HCT116 (cell line): ENCODE results near the gene TAF1C. TPM values are rescaled to one million over a fixed set of nuclear protein-coding genes. Genes with fewer than 3 reads are reported as not detected.
A peak's percentile ranks its signal among the peaks of the same experiment; 100 is the strongest.

Experiments
- ATAC-seq: fragments of 200-7000 bp; cut with Tn5 transposase; 2 replicates; pipeline ENCODE4 v1.9.1; 2020; ENCODE audit warnings: mild to moderate bottlenecking, moderate library complexity
- BruUV-seq: library from RNA; stranded (reverse); fragments of 400-500 nt; replicated peaks from 2 replicates; lab custom pipeline; 2021; lab: Mats Ljungman, UMichigan
- CTCF ChIA-PET: fragments of 300-600 bp; sonication (Branson Sonifier 250); formaldehyde crosslinking; loops from one replicate; lab custom pipeline; 2021; ENCODE audit warnings: antibody characterized with exemption; lab: Charles Lee
- POLR2A ChIA-PET: fragments of 300-600, 350-600 bp; sonication (Branson Sonifier 250); formaldehyde crosslinking; loops from one replicate; lab custom pipeline; 2021; ENCODE audit warnings: antibody characterized with exemption; lab: Charles Lee
- RAD21 ChIA-PET, 2 experiments: fragments of 300-600 bp; sonication (Branson Sonifier 250); formaldehyde crosslinking; loops; one replicate each; lab custom pipeline; 2023; ENCODE audit warnings: low total read pairs in 2 of 2; ENCODE audit not compliant: uncharacterized antibody in 2 of 2, unreplicated experiment in 2 of 2, low non-redundant PET in 1 of 2; lab: Charles Lee
- DNase-seq: peaks from one replicate; pipeline ENCODE4 v3.0.0-alpha.2; 2010; ENCODE audit warnings: low read depth, low spot score
- H2AFZ ChIP-seq: fragments of 200-600 bp; shearing (Covaris generic), sonication (generic); 2 replicates; pipeline ENCODE4 v1.6.1; 2017; ENCODE audit warnings: low read depth, mixed run types, mixed read lengths, antibody characterized with exemption, low read length; ENCODE audit not compliant: poor library complexity, severe bottlenecking
- H3K27ac ChIP-seq: 2 replicates; pipeline ENCODE4 v1.5.1; 2012; ENCODE audit warnings: low read depth, low read length
- H3K27me3 ChIP-seq: fragments of 200-600 bp; sonication (generic); 2 replicates; pipeline ENCODE4 v1.6.1; 2016; ENCODE audit warnings: mixed run types, low read length, mixed read lengths; ENCODE audit not compliant: insufficient read depth
- H3K36me3 ChIP-seq, 2 experiments: fragments of 200-500 bp in 1 of 2; fragments of 200-600 bp in 1 of 2; sonication (Bioruptor generic) in 1 of 2; sonication (generic) in 1 of 2; 2 replicates each; pipeline versions ENCODE4 v1.5.1 to v1.6.1; 2014 to 2016; ENCODE audit warnings: low read length in 2 of 2, inconsistent platforms in 1 of 2, mixed read lengths in 1 of 2, mixed run types in 1 of 2; ENCODE audit not compliant: insufficient read depth in 2 of 2, control insufficient read depth in 1 of 2
- H3K4me1 ChIP-seq, 2 experiments: fragments of 200-600 bp in 1 of 2; sonication (generic) in 1 of 2; 2 replicates each; pipeline versions ENCODE4 v1.5.1 to v1.6.1; 2012 to 2017; ENCODE audit warnings: low read length in 2 of 2, inconsistent platforms in 1 of 2, mild to moderate bottlenecking in 1 of 2, mixed read lengths in 1 of 2, mixed run types in 1 of 2, moderate library complexity in 1 of 2; ENCODE audit not compliant: insufficient read depth in 2 of 2, control insufficient read depth in 1 of 2
- H3K4me2 ChIP-seq: fragments of 200-600 bp; sonication (generic); 2 replicates; pipeline ENCODE4 v1.6.1; 2017; ENCODE audit warnings: mixed run types, low read length, mixed read lengths
- H3K4me3 ChIP-seq, 2 experiments: fragments of 200-600 bp in 1 of 2; sonication (generic) in 1 of 2; replicated peaks in 1 of 2; 2 replicates each; pipeline ENCODE4 v1.5.1; 2011 to 2016; ENCODE audit warnings: low read length in 2 of 2, control low read depth in 1 of 2, low read depth in 1 of 2, mild to moderate bottlenecking in 1 of 2, mixed read lengths in 1 of 2, mixed run types in 1 of 2
- H3K79me2 ChIP-seq: fragments of 200-600 bp; sonication (generic); 2 replicates; pipeline ENCODE4 v1.6.1; 2017; ENCODE audit warnings: mild to moderate bottlenecking, mixed run types, low read length, moderate library complexity, mixed read lengths; ENCODE audit not compliant: insufficient read depth
- H3K9ac ChIP-seq: fragments of 200-600 bp; sonication (generic); 2 replicates; pipeline ENCODE4 v1.6.1; 2016; ENCODE audit warnings: low read length, mixed read lengths
- H3K9me2 ChIP-seq: fragments of 200-600 bp; sonication (generic), shearing (Covaris generic); 2 replicates; pipeline ENCODE4 v1.6.1; 2017; ENCODE audit warnings: mixed run types, mild to moderate bottlenecking, moderate library complexity; ENCODE audit not compliant: insufficient read depth
- H3K9me3 ChIP-seq, 2 experiments: fragments of 200-500 bp in 1 of 2; fragments of 200-600 bp in 1 of 2; sonication (Bioruptor generic) in 1 of 2; sonication (generic) in 1 of 2; 2 replicates each; pipeline ENCODE4 v1.6.1; 2014 to 2017; ENCODE audit warnings: low read length in 2 of 2, mixed read lengths in 2 of 2, inconsistent platforms in 1 of 2, low read depth in 1 of 2, mild to moderate bottlenecking in 1 of 2, mixed run types in 1 of 2, moderate library complexity in 1 of 2; ENCODE audit not compliant: control insufficient read depth in 1 of 2, insufficient read depth in 1 of 2
- H4K20me1 ChIP-seq: fragments of 200-600 bp; sonication (generic), shearing (Covaris generic); 2 replicates; pipeline ENCODE4 v1.6.1; 2017; ENCODE audit warnings: mixed run types, mild to moderate bottlenecking, moderate library complexity; ENCODE audit not compliant: insufficient read depth
- EGR1 ChIP-seq: IDR thresholded peaks from 2 replicates; pipeline ENCODE4 v1.6.1; 2012; ENCODE audit warnings: low read depth
- EZH2 ChIP-seq: fragments of 200-600 bp; sonication (generic); IDR thresholded peaks from 2 replicates; pipeline ENCODE4 v1.6.1; 2017; ENCODE audit warnings: antibody characterized with exemption, mixed run types
- EZH2phosphoT487 ChIP-seq: fragments of 200-600 bp; IDR thresholded peaks from 2 replicates; pipeline ENCODE4 v1.6.1; 2018; ENCODE audit warnings: antibody characterized with exemption, borderline replicate concordance
- JUND ChIP-seq: IDR thresholded peaks from 2 replicates; pipeline ENCODE4 v1.6.1; 2012
- POLR2A ChIP-seq: IDR thresholded peaks from 2 replicates; pipeline ENCODE4 v1.7.0; 2011; ENCODE audit warnings: borderline replicate concordance; ENCODE audit not compliant: insufficient read depth, insufficient read length; ENCODE audit errors: extremely low read depth
- RAD21 ChIP-seq: IDR thresholded peaks from 2 replicates; pipeline ENCODE4 v1.6.1; 2012; ENCODE audit warnings: low read depth, mild to moderate bottlenecking
- SP1 ChIP-seq: IDR thresholded peaks from 2 replicates; pipeline ENCODE4 v1.6.1; 2012; ENCODE audit warnings: low read depth
- SRF ChIP-seq: IDR thresholded peaks from 2 replicates; pipeline ENCODE4 v1.6.1; 2012; ENCODE audit warnings: low read depth
- TCF7L2 ChIP-seq: IDR thresholded peaks from 2 replicates; pipeline ENCODE4 v1.7.0; 2011; ENCODE audit warnings: borderline replicate concordance, inconsistent platforms; ENCODE audit not compliant: insufficient read depth, insufficient read length; ENCODE audit errors: extremely low read depth
- YY1 ChIP-seq: IDR thresholded peaks from 2 replicates; pipeline ENCODE4 v1.6.1; 2011; ENCODE audit warnings: low read length, low read depth, moderate library complexity, mild to moderate bottlenecking; ENCODE audit not compliant: insufficient replicate concordance; ENCODE audit errors: extremely low read depth
- ZFX ChIP-seq: fragments of 450-650 bp; IDR thresholded peaks from 2 replicates; pipeline ENCODE4 v1.6.1; 2017
- ZNF274 ChIP-seq: fragments of 200-500 bp; sonication (Bioruptor generic); IDR thresholded peaks from 2 replicates; pipeline ENCODE4 v1.6.1; 2014; ENCODE audit warnings: mild to moderate bottlenecking, low read depth, low read length, inconsistent platforms
- intact Hi-C: fragments of 100-400 bp; cut with micrococcal nuclease; formaldehyde crosslinking; loops from 2 replicates; pipeline ENCODE4 v1.10.0; 2022
- total RNA-seq: library from RNA; stranded (reverse); gene quantifications from one replicate; pipeline ENCODE4 v1.2.1, GENCODE V29; 2021; ENCODE audit not compliant: unreplicated experiment
- TF ChIP-seq, protein P1 (sequence below): IDR thresholded peaks from 2 replicates; pipeline ENCODE4 v1.6.1; 2012

Gene TAF1C
- total RNA-seq, 1 experiment from 2014 or later, result 76.3 TPM

DNA sequence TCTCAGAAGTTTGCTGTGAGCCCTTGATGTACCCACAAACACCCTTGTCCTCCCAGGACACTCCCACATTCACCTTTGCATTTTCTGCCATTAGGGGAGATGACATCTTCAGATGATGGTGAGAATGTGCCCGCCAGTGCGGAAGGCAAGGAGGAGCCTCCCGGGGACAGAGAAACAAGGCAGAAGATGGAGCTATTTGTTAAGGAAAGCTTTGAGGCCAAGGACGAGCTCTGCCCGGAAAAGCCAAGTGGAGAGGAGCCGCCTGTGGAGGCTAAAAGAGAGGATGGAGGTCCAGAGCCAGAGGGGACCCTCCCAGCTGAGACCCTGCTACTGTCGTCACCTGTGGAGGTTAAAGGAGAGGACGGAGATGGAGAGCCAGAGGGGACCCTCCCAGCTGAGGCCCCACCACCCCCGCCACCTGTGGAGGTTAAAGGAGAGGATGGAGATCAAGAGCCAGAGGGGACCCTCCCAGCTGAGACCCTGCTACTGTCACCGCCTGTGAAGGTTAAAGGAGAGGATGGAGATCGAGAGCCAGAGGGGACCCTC is 17.0 kb downstream of the TAF1C start:
- H4K20me1 ChIP-seq, result no peaks in the 10 kb centered on the region
- H3K27ac ChIP-seq, result no peak overlapping the region
- ATAC-seq (no peak), DNase-seq (no peak)
- intact Hi-C loops, result no loop called here
- POLR2A ChIA-PET, result no interaction called here
- no peaks in the 10 kb centered on the region for H3K9me3 ChIP-seq
- BruUV-seq, result no TSS peak
- H3K79me2 ChIP-seq, result no peaks in the 10 kb centered on the region
- 0 out of 2 replicates have a peak, but pooled peaks cover 3% of the 10 kb centered on the region for H3K27me3 ChIP-seq
- CTCF ChIA-PET, result interaction anchor here (0.8 to 1.6 kb wide), 4 partner anchors 17 to 336 kb away, joined by 3 to 11 read pairs (median 4); partner anchors contain the start of gene TAF1C
- RAD21 ChIA-PET, result no interaction called here
- H3K4me2 ChIP-seq, result no peak overlapping the region
- H3K9ac ChIP-seq, result no peak overlapping the region
- H3K36me3 ChIP-seq, result no peaks in the 10 kb centered on the region
- H3K9me2 ChIP-seq, result no peaks in the 10 kb centered on the region
- no peak overlapping the region for H2AFZ ChIP-seq
- TF ChIP-seq SP1 (no peak), EZH2 (no peak), ZNF274 (no peak), SRF (no peak)
- TF ChIP-seq, protein P1, sequence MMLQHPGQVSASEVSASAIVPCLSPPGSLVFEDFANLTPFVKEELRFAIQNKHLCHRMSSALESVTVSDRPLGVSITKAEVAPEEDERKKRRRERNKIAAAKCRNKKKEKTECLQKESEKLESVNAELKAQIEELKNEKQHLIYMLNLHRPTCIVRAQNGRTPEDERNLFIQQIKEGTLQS, result no peak
- H3K4me1 ChIP-seq, result no peaks in the 10 kb centered on the region
- no peak overlapping the region for H3K4me3 ChIP-seq

DNA sequence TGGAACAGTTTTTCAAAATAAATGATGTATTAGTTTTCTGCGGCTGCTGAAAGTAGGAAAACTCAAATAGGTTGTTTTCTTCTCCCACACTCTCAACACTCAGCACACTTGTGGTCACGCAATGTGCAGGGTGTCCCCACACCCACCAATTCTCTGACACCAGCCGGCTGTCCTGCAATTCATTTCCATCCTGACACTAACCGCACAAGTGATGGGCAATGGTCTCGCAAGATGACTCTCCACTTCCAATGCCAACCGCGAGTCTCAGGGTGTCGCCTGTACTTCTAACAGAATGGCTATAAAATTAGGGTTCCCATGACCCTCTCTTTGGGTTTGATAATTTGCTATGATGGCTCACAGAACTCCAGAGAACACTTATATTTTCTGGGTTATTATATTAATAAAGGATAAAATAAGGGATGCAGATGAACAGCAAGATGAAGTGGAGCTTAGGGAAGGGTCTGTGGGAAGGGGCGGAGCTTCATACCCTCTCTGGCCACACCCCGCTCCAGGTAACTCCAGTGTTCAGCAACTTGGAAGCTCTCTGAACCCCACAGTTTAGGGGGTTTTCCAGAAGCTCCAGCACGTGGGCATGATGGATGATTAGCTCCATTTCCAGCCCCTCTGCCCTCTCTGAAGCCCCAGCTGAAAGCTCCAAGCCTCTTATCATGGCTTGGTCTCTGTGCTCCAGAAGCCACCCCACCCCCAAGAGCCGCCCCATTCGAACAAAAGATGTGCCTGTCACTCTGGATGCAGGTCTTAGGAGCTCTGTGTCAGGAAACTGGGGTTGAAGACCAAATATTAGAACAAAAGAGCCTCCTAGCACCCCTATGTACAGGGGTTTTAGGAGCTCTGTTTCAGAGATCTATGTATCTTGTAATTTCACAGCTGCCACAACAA is 19.8 kb downstream of the TAF1C start:
- TF ChIP-seq JUND, result no peak
- no peak for TF ChIP-seq ZFX
- TF ChIP-seq EGR1, result no peak
- no peak for TF ChIP-seq POLR2A
- TF ChIP-seq TCF7L2, result no peak
- no peak for TF ChIP-seq SRF
- TF ChIP-seq SP1, result no peak
- TF ChIP-seq EZH2phosphoT487, result no peak
- no peak for TF ChIP-seq YY1
- no peak for TF ChIP-seq RAD21
- ChIA-PET POLR2A (interaction anchor here (0.6 kb wide), 1 partner anchor 642 kb away, joined by 3 read pairs; no protein-coding TSS in a partner anchor), CTCF (interaction anchor here (1.3 kb wide), 1 partner anchor 20 kb away, joined by 5 read pairs; the partner anchor contains the start of gene TAF1C), RAD21 (no interaction called here)
- 0 out of 2 replicates have a peak, but pooled peaks have one; percentile 45 for ATAC-seq
- no peak overlapping the region for H3K4me2 ChIP-seq
- H3K36me3 ChIP-seq, result no peaks in the 10 kb centered on the region
- intact Hi-C loops, result no loop called here
- H3K9ac ChIP-seq, result no peak overlapping the region
- no peaks in the 10 kb centered on the region for H3K9me3 ChIP-seq
- H2AFZ ChIP-seq, result no peak overlapping the region
- no TSS peak for BruUV-seq
- H3K4me3 ChIP-seq, result no peak overlapping the region
- no peaks in the 10 kb centered on the region for H3K4me1 ChIP-seq
- H3K27me3 ChIP-seq, result peaks cover 6% of the 10 kb centered on the region; the same call in 1 of the 2 replicates
- no peaks in the 10 kb centered on the region for H4K20me1 ChIP-seq
- no peak overlapping the region for H3K27ac ChIP-seq
- H3K79me2 ChIP-seq, result no peaks in the 10 kb centered on the region
- no peaks in the 10 kb centered on the region for H3K9me2 ChIP-seq
- DNase-seq, result no peak
